Measurements from ENCODE around the gene PNPO. TPM values are rescaled to one million over a fixed set of nuclear protein-coding genes. Genes with fewer than 3 reads are reported as not detected.

Gene PNPO
- total and polyA plus RNA-seq, 2 experiments from 2014 or later, result 20.0 to 44.7 TPM

- no peaks in the 10 kb centered on the region for H3K9me2 ChIP-seq (ENCODE audit: insufficient read depth)
- no peaks in the 10 kb centered on the region for H4K20me1 ChIP-seq (ENCODE audit: insufficient read depth)
- H3F3A ChIP-seq (ENCODE audit: insufficient read depth), result peaks cover 10% of the 10 kb centered on the region; the same call in 1 of the 2 replicates
- TF ChIP-seq EZH2 (IDR thresholded peaks at IDR 0.05; ENCODE audit: insufficient read depth, poor library complexity, severe bottlenecking) (no peak), EZH2phosphoT487 (IDR thresholded peaks at IDR 0.05; ENCODE audit: insufficient read depth, low read depth) (no peak)
- H3K27me3 ChIP-seq (replicated peaks; ENCODE audit: insufficient read depth), result no peaks in the 10 kb centered on the region
- H3K4me1 ChIP-seq (ENCODE audit: insufficient read depth), result peaks cover 12% of the 10 kb centered on the region
- no peak overlapping the region for H3K9ac ChIP-seq
- H3K36me3 ChIP-seq (ENCODE audit: low read depth), result no peaks in the 10 kb centered on the region
- no peak overlapping the region for H2AFZ ChIP-seq
- H3K4me2 ChIP-seq (ENCODE audit: unreplicated experiment), result no peak overlapping the region
- no peak overlapping the region for H3K27ac ChIP-seq
- no peak for DNase-seq
- WGBS, 2 experiments (ENCODE audit: low coverage in 1 of 2, low lambda C conversion rate in 2 of 2, missing lambda C conversion rate in 2 of 2), result 81 to 88% methylated on average over 3 of the region's 3 CpGs
- in situ Hi-C loops (cut with MboI), result no loop called here
- no peaks in the 10 kb centered on the region for H3K9me3 ChIP-seq (ENCODE audit: low read depth)
- H3K4me3 ChIP-seq, result no peak overlapping the region
- no peaks in the 10 kb centered on the region for H3K79me2 ChIP-seq (ENCODE audit: insufficient read depth)
Observed at GRCh38 chr17:47962901-47963300, 21.5 kb downstream of the PNPO start.

- TF ChIP-seq EZH2 (IDR thresholded peaks at IDR 0.05; ENCODE audit: insufficient read depth, poor library complexity, severe bottlenecking), result no peak
- TF ChIP-seq EZH2phosphoT487 (IDR thresholded peaks at IDR 0.05; ENCODE audit: insufficient read depth, low read depth), result no peak
- no peak for DNase-seq
- Histone ChIP-seq H3K4me1 (ENCODE audit: insufficient read depth) (peaks cover 19% of the 10 kb centered on the region), H3K9ac (no peak overlapping the region), H3K27ac (no peak overlapping the region), H4K20me1 (ENCODE audit: insufficient read depth) (no peaks in the 10 kb centered on the region), H3K79me2 (ENCODE audit: insufficient read depth) (no peaks in the 10 kb centered on the region), H3K4me3 (no peak overlapping the region), H3K9me2 (ENCODE audit: insufficient read depth) (no peaks in the 10 kb centered on the region), H3K36me3 (ENCODE audit: low read depth) (no peaks in the 10 kb centered on the region), H2AFZ (no peak overlapping the region), H3K4me2 (ENCODE audit: unreplicated experiment) (no peak overlapping the region), H3K9me3 (ENCODE audit: low read depth) (no peaks in the 10 kb centered on the region), H3F3A (ENCODE audit: insufficient read depth) (peaks cover 15% of the 10 kb centered on the region; the same call in 1 of the 2 replicates), H3K27me3 (replicated peaks; ENCODE audit: insufficient read depth) (no peaks in the 10 kb centered on the region)
- in situ Hi-C loops (cut with MboI), result no loop called here
- WGBS, 2 experiments (ENCODE audit: low coverage in 1 of 2, low lambda C conversion rate in 2 of 2, missing lambda C conversion rate in 2 of 2), result 83 to 84% methylated on average over 5 of the region's 5 CpGs
Observed at GRCh38 chr17:47964856-47965255, 23.5 kb downstream of the PNPO start.

- Histone ChIP-seq H3F3A (ENCODE audit: insufficient read depth) (peaks cover 15% of the 10 kb centered on the region; the same call in 1 of the 2 replicates), H3K27me3 (replicated peaks; ENCODE audit: insufficient read depth) (no peaks in the 10 kb centered on the region), H3K79me2 (ENCODE audit: insufficient read depth) (no peaks in the 10 kb centered on the region), H3K4me2 (ENCODE audit: unreplicated experiment) (no peak overlapping the region), H2AFZ (no peak overlapping the region), H3K4me3 (no peak overlapping the region), H3K27ac (no peak overlapping the region), H3K9me2 (ENCODE audit: insufficient read depth) (no peaks in the 10 kb centered on the region), H3K9ac (no peak overlapping the region), H3K4me1 (ENCODE audit: insufficient read depth) (peaks cover 19% of the 10 kb centered on the region), H3K36me3 (ENCODE audit: low read depth) (no peaks in the 10 kb centered on the region), H4K20me1 (ENCODE audit: insufficient read depth) (no peaks in the 10 kb centered on the region), H3K9me3 (ENCODE audit: low read depth) (no peaks in the 10 kb centered on the region)
- DNase-seq, result peak; percentile 13
- WGBS, 2 experiments (ENCODE audit: low coverage in 1 of 2, low lambda C conversion rate in 2 of 2, missing lambda C conversion rate in 2 of 2), result 11 to 25% methylated on average over 1 of the region's 1 CpG
- TF ChIP-seq EZH2phosphoT487 (IDR thresholded peaks at IDR 0.05; ENCODE audit: insufficient read depth, low read depth) (no peak), EZH2 (IDR thresholded peaks at IDR 0.05; ENCODE audit: insufficient read depth, poor library complexity, severe bottlenecking) (no peak)
- in situ Hi-C loops (cut with MboI), result no loop called here
Observed at GRCh38 chr17:47966079-47966519, 24.7 kb downstream of the PNPO start.

- Histone ChIP-seq H2AFZ (peak overlapping the region; percentile 77), H3K4me1 (ENCODE audit: insufficient read depth) (peaks cover 27% of the 10 kb centered on the region), H4K20me1 (ENCODE audit: insufficient read depth) (no peaks in the 10 kb centered on the region), H3K4me3 (no peak overlapping the region), H3K27ac (peak overlapping the region; percentile 90), H3F3A (ENCODE audit: insufficient read depth) (peaks cover 15% of the 10 kb centered on the region; the same call in 1 of the 2 replicates), H3K27me3 (replicated peaks; ENCODE audit: insufficient read depth) (no peaks in the 10 kb centered on the region), H3K9me2 (ENCODE audit: insufficient read depth) (no peaks in the 10 kb centered on the region), H3K36me3 (ENCODE audit: low read depth) (no peaks in the 10 kb centered on the region), H3K4me2 (ENCODE audit: unreplicated experiment) (peak overlapping the region; percentile 29), H3K79me2 (ENCODE audit: insufficient read depth) (peaks cover 15% of the 10 kb centered on the region), H3K9me3 (ENCODE audit: low read depth) (no peaks in the 10 kb centered on the region), H3K9ac (peak overlapping the region; percentile 20; the same call in 1 of the 2 replicates)
- TF ChIP-seq EZH2 (IDR thresholded peaks at IDR 0.05; ENCODE audit: insufficient read depth, poor library complexity, severe bottlenecking) (no peak), EZH2phosphoT487 (IDR thresholded peaks at IDR 0.05; ENCODE audit: insufficient read depth, low read depth) (no peak)
- in situ Hi-C loops (cut with MboI), result no loop called here
- WGBS, 2 experiments (ENCODE audit: low coverage in 1 of 2, low lambda C conversion rate in 2 of 2, missing lambda C conversion rate in 2 of 2), result 21% methylated on average over 5 of the region's 5 CpGs
- DNase-seq, result peak; percentile 92
Observed at GRCh38 chr17:47967607-47968252, 26.4 kb downstream of the PNPO start.
